Muscle of back (tissue), 11 donors: ENCODE results near the gene ALDH8A1. TPM values are rescaled to one million over a fixed set of nuclear protein-coding genes. Genes with fewer than 3 reads are reported as not detected.
"Not testable (repeated sequence)": the region's sequence is repeated elsewhere in the genome, so short reads cannot be mapped to it uniquely, and the experiment has no call there.

ENCODE experiments used
- DNase-seq, 3 donors: peaks; one replicate each; pipeline versions ENCODE4 v3.0.0 to v3.0.0-alpha.2; 2013
- polyA plus RNA-seq, 10 donors: library from polyadenylated mRNA; unstranded; fragments of 120-200 nt; gene quantifications; one replicate each; pipeline ENCODE4 v1.2.1, GENCODE V29; 2013; ENCODE audit not compliant: insufficient read length in 10 of 10

ALDH8A1 gene
- polyA plus RNA-seq, 10 donors, result 0.34 to 3.4 (median 0.93) TPM

- peak in 1 of 3 donors; percentile 59 for DNase-seq
These were observed 38.4 kb downstream of the ALDH8A1 start for GRCh38 chr6:134911547-134911946.

- peak in 1 of 3 donors; percentile 11 for DNase-seq
These were observed 39.3 kb downstream of the ALDH8A1 start for GRCh38 chr6:134910593-134910935.

GRCh38 chr6:134909701-134910592 is 40.0 kb downstream of the ALDH8A1 start:
- peak in 2 of 3 donors; percentile 10 to 31 for DNase-seq

GRCh38 chr6:134908906-134909516 is 40.9 kb downstream of the ALDH8A1 start:
- peak; percentile 82 to 95 (median 88) for DNase-seq

GRCh38 chr6:134904731-134905130 is 45.2 kb downstream of the ALDH8A1 start:
- DNase-seq, result not testable (repeated sequence)

- no peak for DNase-seq
These were observed 46.5 kb downstream of the ALDH8A1 start for GRCh38 chr6:134903448-134903847.

GRCh38 chr6:134902936-134903335 is 47.0 kb downstream of the ALDH8A1 start:
- no peak for DNase-seq

GRCh38 chr6:134902074-134902861 is 47.6 kb downstream of the ALDH8A1 start:
- DNase-seq, result no peak

- no peak for DNase-seq
These were observed 51.3 kb downstream of the ALDH8A1 start for GRCh38 chr6:134898575-134898974.

GRCh38 chr6:134898166-134898565 is 51.7 kb downstream of the ALDH8A1 start:
- peak in 1 of 3 donors; percentile 25 for DNase-seq

GRCh38 chr6:134896910-134897309 is 53.0 kb downstream of the ALDH8A1 start:
- no peak for DNase-seq

- DNase-seq, result no peak
These were observed 55.1 kb downstream of the ALDH8A1 start for GRCh38 chr6:134894800-134895199.

GRCh38 chr6:134892362-134892761 is 57.5 kb downstream of the ALDH8A1 start:
- DNase-seq, result no peak

GRCh38 chr6:134891633-134892032 is 58.3 kb downstream of the ALDH8A1 start:
- DNase-seq, result no peak

- no peak for DNase-seq
These were observed 61.6 kb downstream of the ALDH8A1 start for GRCh38 chr6:134888316-134888715.

GRCh38 chr6:134884752-134885151 is 65.1 kb downstream of the ALDH8A1 start:
- no peak for DNase-seq

GRCh38 chr6:134883314-134883713 is 66.6 kb downstream of the ALDH8A1 start:
- DNase-seq, result no peak

- peak; percentile 74 to 83 (median 75) for DNase-seq
These were observed 67.4 kb downstream of the ALDH8A1 start for GRCh38 chr6:134882426-134883038.

- DNase-seq, result peak in 2 of 3 donors; percentile 30 to 34
These were observed 69.3 kb downstream of the ALDH8A1 start for GRCh38 chr6:134880487-134881190.

GRCh38 chr6:134878136-134878535 is 71.8 kb downstream of the ALDH8A1 start:
- no peak for DNase-seq

- DNase-seq, result no peak
These were observed 74.5 kb downstream of the ALDH8A1 start for GRCh38 chr6:134875367-134875766.
